OCI-LY7 (cell line): ENCODE data around the gene FCSK.

Experiments used
- EZH2phosphoT487 ChIP-seq: fragments of 200-600 bp; sonication (generic); IDR thresholded peaks from 2 replicates; pipeline ENCODE4 v1.6.1; 2018; ENCODE audit warnings: low read depth, borderline replicate concordance, mild to moderate bottlenecking, mixed run types, antibody characterized with exemption, low read length, moderate library complexity, mixed read lengths
- TF ChIP-seq, protein P1 (sequence below): fragments of 200-600 bp; sonication (generic); conservative IDR thresholded peaks from 2 replicates; pipeline ENCODE4 v1.5.1; 2014; ENCODE audit warnings: mild to moderate bottlenecking, antibody characterized with exemption, low read length, moderate library complexity, mixed read lengths

DNA sequence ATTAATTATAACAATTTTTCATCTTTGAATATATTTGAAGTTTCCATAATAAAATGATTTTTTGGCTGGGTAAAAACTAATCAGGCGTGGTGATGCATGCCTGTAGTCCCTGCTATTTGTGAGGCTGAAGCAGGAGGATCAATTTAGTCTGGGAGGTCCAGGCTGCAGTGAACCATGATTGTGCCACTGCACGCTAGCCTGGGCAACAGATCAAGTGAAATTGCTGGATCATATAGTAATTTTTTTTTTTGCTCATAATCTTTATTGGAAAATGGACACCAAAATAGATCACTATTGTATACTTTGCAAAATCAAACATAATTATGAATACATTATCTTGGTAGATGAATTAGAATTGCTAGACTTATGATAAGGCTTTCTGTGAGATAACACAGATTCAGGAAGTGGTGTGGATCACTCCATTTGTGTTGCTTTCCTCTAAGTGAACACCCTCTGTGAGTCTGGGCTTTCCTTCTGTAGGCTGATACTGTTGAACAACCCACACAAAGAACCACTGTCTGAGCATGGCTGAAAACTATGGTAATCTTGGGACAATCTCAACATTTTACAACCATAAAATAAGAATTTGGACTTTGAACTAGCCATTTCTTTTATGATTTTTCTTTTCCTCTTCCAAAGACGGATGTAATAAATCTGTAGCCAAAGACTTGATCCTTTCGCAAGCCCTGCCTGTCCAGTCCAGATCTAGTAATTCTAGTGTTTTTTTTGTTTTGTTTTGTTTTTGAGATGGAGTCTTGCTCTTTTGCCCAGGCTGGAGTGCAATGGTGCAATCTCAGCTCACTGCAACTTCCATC is 9.9 kb upstream of the FCSK start:
- TF ChIP-seq, protein P1, sequence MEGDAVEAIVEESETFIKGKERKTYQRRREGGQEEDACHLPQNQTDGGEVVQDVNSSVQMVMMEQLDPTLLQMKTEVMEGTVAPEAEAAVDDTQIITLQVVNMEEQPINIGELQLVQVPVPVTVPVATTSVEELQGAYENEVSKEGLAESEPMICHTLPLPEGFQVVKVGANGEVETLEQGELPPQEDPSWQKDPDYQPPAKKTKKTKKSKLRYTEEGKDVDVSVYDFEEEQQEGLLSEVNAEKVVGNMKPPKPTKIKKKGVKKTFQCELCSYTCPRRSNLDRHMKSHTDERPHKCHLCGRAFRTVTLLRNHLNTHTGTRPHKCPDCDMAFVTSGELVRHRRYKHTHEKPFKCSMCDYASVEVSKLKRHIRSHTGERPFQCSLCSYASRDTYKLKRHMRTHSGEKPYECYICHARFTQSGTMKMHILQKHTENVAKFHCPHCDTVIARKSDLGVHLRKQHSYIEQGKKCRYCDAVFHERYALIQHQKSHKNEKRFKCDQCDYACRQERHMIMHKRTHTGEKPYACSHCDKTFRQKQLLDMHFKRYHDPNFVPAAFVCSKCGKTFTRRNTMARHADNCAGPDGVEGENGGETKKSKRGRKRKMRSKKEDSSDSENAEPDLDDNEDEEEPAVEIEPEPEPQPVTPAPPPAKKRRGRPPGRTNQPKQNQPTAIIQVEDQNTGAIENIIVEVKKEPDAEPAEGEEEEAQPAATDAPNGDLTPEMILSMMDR: no peak
- no peak for TF ChIP-seq EZH2phosphoT487
